CMK (cell line): ENCODE results near the gene SMAD9.

Source experiments
- DNase-seq: peaks from one replicate; pipeline ENCODE4 v3.0.0-alpha.2; 2010; ENCODE audit warnings: low read depth

SMAD9 gene

GRCh38 chr13:36862722-36863121 is 57.3 kb downstream of the SMAD9 start:
- no peak for DNase-seq

DNA sequence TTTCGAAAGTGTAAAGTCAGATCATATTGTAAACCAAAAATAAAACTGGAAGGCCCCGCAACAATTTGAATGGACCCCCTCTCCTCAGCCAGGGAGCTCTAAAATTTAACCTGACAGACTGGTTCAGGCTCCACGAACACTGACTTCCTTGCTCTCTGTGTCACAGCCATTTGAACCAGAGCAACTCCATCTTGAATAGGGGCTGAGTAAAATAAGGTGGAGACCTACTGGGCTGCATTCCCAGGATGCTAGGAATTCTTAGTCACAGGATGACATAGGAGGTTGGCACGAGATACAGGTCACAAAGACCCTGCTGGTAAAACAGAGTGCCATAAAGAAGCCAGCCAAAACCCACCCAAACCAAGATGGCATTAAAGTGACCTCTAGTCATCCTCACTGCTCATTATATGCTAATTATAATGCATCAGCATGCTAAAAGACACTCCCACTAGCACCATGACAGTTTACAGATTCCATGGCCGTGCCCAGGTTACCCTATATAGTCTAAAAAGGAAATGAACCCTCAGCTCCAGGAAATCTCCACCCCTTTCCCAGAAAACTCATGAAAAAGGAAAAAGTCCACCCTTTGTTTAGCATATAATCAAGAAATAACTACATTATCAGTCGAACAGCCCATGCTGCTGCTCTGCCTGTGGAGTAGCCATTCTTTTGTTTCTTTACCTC is 57.9 kb downstream of the SMAD9 start:
- no peak for DNase-seq

- DNase-seq: no peak
Observed at GRCh38 chr13:36859259-36859658, 60.8 kb downstream of the SMAD9 start.

DNA sequence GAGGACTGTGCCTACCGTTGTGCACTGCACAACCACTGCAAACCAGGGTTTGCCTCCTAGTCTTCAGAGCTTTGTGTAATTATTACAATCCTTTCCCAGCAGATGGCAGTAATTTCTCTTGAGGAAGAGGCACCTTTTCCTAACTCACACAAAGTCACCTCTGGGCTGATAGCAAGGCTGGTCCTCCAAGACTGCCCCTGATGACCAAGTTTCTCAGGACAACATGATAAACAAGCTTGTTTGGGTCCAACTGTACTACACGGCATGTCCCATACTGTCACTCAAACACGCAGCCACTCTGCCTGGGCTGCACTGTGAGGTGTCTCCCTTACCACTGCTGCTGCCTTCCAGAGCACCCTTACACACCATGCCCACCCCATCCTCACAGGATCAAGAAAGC is 61.7 kb downstream of the SMAD9 start:
- DNase-seq: peak; percentile 11

- no peak for DNase-seq
Observed at GRCh38 chr13:36857253-36857652, 62.8 kb downstream of the SMAD9 start.

DNA sequence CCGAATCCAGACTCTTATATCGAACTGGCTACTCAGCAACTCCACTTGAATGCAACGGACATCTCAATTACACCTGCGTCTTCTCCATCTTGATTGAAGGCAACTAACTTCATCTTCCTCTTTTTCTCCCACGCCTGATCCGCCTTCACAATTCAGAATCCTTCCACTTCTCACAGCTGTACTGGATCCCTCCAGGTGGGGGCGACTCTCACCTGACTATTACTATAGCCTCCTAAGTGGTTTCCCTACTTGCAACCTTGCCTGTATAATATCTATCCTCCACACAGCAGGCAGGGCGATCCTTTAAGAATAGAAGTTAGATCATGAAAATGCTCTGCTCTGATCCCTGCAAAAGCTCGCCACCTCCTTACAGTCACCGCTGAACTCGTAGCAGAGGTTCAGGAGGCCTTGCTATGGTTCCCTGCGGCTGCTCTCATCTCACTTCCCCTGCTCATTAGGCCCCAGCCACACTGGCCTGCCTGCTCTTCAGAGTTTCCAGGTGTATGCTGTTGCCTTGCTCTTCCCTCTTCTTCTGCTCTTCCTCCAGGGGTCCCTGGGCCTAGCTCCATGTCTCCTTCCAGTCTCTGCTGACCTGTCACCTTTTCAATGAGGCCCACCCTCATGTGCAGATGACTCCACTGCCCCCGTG is 69.1 kb downstream of the SMAD9 start:
- DNase-seq: no peak

- no peak for DNase-seq
Observed at GRCh38 chr13:36848199-36848982, 71.6 kb downstream of the SMAD9 start.

DNA sequence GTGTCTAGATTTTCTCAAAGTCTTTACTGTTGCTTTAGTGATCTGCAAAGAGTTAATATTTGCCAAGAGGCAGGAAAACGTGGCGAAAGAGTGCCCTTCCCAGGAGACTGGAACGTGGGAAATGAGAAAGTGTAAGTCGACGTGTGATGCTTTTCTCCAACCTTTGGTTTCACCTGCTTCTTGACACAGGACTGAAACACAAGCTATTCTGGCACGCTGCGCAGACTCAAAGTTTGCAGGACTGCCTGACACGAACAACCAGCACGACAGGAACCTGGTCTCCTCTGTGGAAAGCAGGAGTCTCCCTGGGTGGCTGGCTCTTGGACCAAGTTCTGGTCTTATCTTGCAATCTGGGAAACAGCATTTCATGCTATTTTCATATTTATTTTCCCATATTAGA is 72.4 kb downstream of the SMAD9 start:
- DNase-seq: no peak

GRCh38 chr13:36841391-36841790 is 78.6 kb downstream of the SMAD9 start:
- DNase-seq: no peak

DNA sequence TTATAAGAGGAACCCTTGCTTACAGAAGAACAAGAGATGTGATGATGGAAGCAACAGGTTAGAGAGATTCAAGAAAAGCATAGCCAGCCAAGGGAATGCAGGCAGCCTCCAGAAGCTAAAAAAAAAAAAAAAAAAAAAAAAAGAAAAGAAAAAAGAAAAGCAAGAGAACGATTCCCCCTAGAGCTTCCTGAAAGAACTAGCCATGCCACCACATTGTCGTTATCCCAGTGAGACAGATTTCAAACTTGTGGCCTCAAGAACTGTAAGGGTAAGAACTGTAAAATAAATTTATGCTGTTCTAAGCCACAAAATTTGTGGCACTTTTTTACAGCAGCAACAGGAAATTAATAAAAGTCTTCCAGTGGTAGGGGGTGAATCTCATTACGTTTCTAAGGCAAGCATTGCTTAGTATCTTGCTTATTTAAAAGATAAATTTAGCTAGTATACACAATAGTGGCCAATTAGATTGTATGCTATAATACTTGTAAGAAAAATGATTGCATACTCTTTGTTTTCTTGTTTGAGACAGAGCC is 79.3 kb downstream of the SMAD9 start:
- no peak for DNase-seq

GRCh38 chr13:36839981-36840380 is 80.1 kb downstream of the SMAD9 start:
- DNase-seq: no peak

DNA sequence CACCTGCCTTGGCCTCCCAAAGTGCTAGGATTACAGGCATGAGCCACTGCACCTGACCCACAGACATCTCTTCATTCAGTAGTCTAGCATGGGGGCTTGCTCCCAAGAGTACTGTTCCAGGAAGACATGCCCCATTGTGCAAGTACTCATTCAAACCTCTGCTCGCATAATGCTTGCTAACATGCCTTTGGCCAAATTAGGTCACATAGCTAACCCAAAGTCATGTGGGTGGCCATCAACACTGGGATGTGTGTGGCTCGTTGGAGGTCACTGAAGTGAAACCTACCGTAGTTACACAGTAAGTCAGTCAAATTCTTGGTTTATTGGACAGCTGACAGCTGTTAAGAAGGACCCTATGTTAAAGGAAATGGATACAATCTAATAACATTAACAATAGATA is 80.8 kb downstream of the SMAD9 start:
- DNase-seq: no peak

GRCh38 chr13:36837354-36838092 is 82.5 kb downstream of the SMAD9 start:
- no peak for DNase-seq

DNA sequence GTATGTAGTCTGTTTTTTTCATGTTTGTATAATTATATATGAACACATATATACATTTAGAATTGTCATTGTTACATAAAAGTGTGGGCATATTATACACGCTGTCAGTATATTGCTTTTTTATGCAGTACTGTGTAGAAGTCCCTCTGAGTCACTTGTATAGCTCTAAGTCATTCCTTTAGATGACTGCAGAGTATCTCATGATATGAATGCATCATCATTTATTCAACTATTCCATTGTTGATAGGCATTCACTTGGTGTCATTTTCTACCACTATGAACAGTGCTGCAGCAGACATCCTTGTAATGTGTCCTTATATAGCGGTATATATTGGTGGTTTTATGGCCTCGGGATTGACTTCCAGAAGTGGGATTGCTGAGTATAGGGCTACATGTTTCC is 85.7 kb downstream of the SMAD9 start:
- no peak for DNase-seq

DNA sequence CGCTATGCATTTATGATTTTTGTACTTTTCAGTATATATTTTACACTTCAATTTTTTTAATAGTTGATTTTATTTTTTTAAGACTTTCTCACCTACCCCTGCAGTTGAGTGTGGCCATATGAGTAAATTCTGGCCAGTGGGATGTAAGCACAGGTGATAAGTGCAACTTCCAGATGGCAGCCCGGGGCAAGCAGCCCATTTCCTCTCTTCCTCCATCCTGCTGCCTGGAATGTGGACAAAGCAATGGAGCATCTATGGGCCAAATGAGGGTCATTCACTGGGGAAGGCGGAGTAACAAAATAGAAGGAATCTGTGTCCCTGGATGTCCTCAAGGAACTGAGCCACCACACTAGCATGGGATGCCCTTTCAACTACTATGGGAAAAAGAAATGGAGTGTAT is 88.7 kb downstream of the SMAD9 start:
- DNase-seq: no peak

GRCh38 chr13:36829753-36830152 is 90.3 kb downstream of the SMAD9 start:
- DNase-seq: no peak

- no peak for DNase-seq
Observed at GRCh38 chr13:36822785-36823184, 97.3 kb downstream of the SMAD9 start.

GRCh38 chr13:36820222-36820621 is 99.8 kb downstream of the SMAD9 start:
- DNase-seq: no peak

DNA sequence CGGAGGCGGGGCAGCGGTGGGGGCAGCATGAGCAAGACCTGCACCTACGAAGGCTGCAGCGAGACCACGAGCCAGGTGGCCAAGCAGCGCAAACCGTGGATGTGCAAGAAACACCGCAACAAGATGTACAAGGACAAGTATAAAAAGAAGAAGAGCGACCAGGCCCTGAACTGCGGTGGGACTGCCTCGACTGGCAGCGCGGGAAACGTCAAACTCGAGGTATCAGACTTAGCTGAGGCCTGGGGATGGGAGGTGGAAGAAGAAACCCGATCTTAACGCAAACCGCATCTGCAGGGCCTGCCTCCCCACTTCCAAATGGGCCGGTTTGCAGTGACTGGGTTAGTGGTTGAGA is 100.3 kb downstream of the SMAD9 start:
- no peak for DNase-seq

DNA sequence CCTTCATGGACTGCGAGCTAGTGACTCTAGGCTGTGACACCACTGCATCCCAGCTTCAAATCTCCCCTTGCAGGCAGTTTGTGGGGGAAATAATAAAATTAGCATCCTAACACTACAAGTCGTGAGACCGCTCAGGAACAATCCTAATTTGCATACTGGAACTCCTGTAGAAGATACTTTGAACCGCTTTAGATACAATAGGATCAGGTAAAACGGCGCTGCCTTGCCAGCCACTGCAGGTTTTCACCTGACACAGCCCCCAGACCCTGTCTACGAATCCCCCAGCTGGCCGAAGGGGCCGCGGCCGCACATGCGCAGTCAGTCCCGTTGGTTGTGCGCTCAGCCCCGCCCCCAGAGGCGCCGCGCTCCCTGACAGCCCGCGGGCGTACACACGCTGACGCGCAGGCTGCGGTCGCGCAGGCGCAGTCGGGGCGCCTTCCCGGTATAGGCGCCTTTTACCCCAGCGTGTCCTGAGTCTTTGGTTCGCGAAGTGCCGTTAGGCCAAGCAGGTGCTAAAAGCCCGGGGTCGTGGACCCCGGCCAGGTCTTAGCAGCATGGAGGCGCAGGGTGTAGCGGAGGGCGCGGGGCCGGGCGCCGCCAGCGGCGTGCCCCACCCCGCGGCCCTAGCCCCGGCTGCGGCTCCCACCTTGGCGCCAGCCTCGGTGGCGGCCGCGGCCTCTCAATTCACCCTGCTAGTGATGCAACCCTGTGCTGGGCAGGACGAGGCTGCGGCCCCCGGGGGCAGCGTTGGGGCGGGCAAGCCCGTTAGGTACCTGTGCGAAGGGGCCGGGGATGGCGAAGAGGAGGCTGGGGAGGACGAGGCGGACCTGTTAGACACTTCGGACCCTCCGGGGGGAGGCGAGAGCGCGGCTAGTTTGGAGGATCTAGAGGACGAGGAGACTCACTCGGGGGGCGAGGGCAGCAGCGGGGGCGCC is 101.0 kb downstream of the SMAD9 start, which contains the start of gene RFXAP:
TSS of gene RFXAP (plus strand) at position 419 of the 935 bp plus-strand sequence. CDS start at position 555, 136 bp downstream.
- peak; percentile 50 for DNase-seq
